Tibial nerve (tissue), 4 donors: ENCODE results near the gene CCNI.

Source experiments
- CTCF ChIP-seq, 5 experiments: fragments of 200-600 bp in 3 of 5; fragments of 450-650 bp in 2 of 5; sonication (generic) in 3 of 5; IDR thresholded peaks; one replicate each; pipeline ENCODE4 v1.5.1; 2016 to 2019; ENCODE audit warnings: antibody characterized with exemption in 5 of 5, mild to moderate bottlenecking in 3 of 5, moderate library complexity in 2 of 5
- EP300 ChIP-seq, 2 donors: sonication (generic); formaldehyde crosslinking; IDR thresholded peaks; one replicate each; pipeline ENCODE4 v1.6.1; 2017; ENCODE audit warnings: antibody characterized with exemption in 2 of 2, mild to moderate bottlenecking in 1 of 2

GRCh38 chr4:77124576-77124975 lies 48.8 kb upstream of the CCNI start:
- TF ChIP-seq CTCF (IDR thresholded peaks at IDR 0.05) (no peak), EP300 (IDR thresholded peaks at IDR 0.05) (no peak)
